H1 (cell line): ENCODE data around the gene CENPB. TPM values are rescaled to one million over a fixed set of nuclear protein-coding genes. Genes with fewer than 3 reads are reported as not detected.

ENCODE experiments used
- CTCF ChIA-PET: fragments of 300-600 bp; sonication (Branson Sonifier 250); formaldehyde crosslinking; loops from one replicate; lab custom pipeline; 2021; ENCODE audit not compliant: partially characterized antibody; lab: Charles Lee
- POLR2A ChIA-PET: fragments of 300-600 bp; sonication (Branson Sonifier 250); formaldehyde crosslinking; loops from one replicate; lab custom pipeline; 2021; ENCODE audit warnings: inconsistent platforms; ENCODE audit not compliant: partially characterized antibody; lab: Charles Lee
- DNase-seq, 2 experiments: peaks; one replicate each; pipeline versions ENCODE4 v3.0.0 to v3.0.0-alpha.2; 2010 to 2022; ENCODE audit warnings: low spot score in 2 of 2, low read depth in 1 of 2, mixed read lengths in 1 of 2
- FAIRE-seq: peaks from 2 replicates; lab custom pipeline; 2011; peaks lifted over from hg19 to GRCh38; lab: Jason Lieb, UNC
- H2AFZ ChIP-seq: 2 replicates; pipeline ENCODE4 v1.8.1; 2012; ENCODE audit warnings: low read length, inconsistent platforms
- H2AK5ac ChIP-seq: 2 replicates; pipeline ENCODE4 v1.6.1; 2013; ENCODE audit warnings: low read depth, low read length
- H2BK120ac ChIP-seq: replicated peaks from 2 replicates; pipeline ENCODE3; 2013; ENCODE audit warnings: low read depth, low read length, inconsistent platforms
- H2BK12ac ChIP-seq: 2 replicates; pipeline ENCODE4 v1.6.1; 2013; ENCODE audit warnings: low read depth, low read length
- H2BK15ac ChIP-seq: 2 replicates; pipeline ENCODE4 v1.6.1; 2013; ENCODE audit warnings: low read length
- H2BK20ac ChIP-seq: 2 replicates; pipeline ENCODE4 v1.6.1; 2013; ENCODE audit warnings: low read length
- H2BK5ac ChIP-seq: 2 replicates; pipeline ENCODE4 v1.6.1; 2013; ENCODE audit warnings: low read depth, low read length
- H3K14ac ChIP-seq: 2 replicates; pipeline ENCODE4 v1.6.1; 2013; ENCODE audit warnings: inconsistent platforms; ENCODE audit not compliant: insufficient read length
- H3K18ac ChIP-seq: 2 replicates; pipeline ENCODE4 v1.6.1; 2013; ENCODE audit warnings: low read length; ENCODE audit errors: extremely low read depth
- H3K23ac ChIP-seq: 2 replicates; pipeline ENCODE4 v1.6.1; 2013; ENCODE audit warnings: inconsistent platforms; ENCODE audit not compliant: insufficient read length
- H3K23me2 ChIP-seq: 2 replicates; pipeline ENCODE4 v1.6.1; 2013; ENCODE audit warnings: low read depth, low read length
- H3K27ac ChIP-seq: 2 replicates; pipeline ENCODE4 v1.6.1; 2011; ENCODE audit warnings: low read depth, low read length, inconsistent platforms
- H3K27me3 ChIP-seq, 4 experiments: replicated peaks in 1 of 4; 1 replicate in 1 of 4; 2 replicates in 3 of 4; pipeline versions ENCODE4 v1.6.1 to v1.8.1; 2011 to 2013; ENCODE audit warnings: low read length in 3 of 4, mild to moderate bottlenecking in 3 of 4, inconsistent platforms in 2 of 4, mixed read lengths in 2 of 4, moderate library complexity in 1 of 4; ENCODE audit not compliant: control insufficient read depth in 3 of 4, insufficient read depth in 3 of 4; ENCODE audit errors: extremely low read depth in 1 of 4
- H3K36me3 ChIP-seq, 4 experiments: 2 replicates each; pipeline versions ENCODE4 v1.6.1 to v1.8.1; 2011 to 2013; ENCODE audit warnings: mild to moderate bottlenecking in 4 of 4, low read length in 3 of 4, moderate library complexity in 2 of 4, control low read depth in 1 of 4, inconsistent platforms in 1 of 4; ENCODE audit not compliant: insufficient read depth in 4 of 4, control insufficient read depth in 2 of 4
- H3K4ac ChIP-seq: replicated peaks from 2 replicates; pipeline ENCODE3; 2013; ENCODE audit warnings: low read length, low read depth, mixed read lengths, inconsistent platforms; ENCODE audit not compliant: insufficient read length
- H3K4me1 ChIP-seq, 4 experiments: replicated peaks in 1 of 4; 1 replicate in 1 of 4; 2 replicates in 3 of 4; pipeline versions ENCODE4 v1.6.1 to v1.8.1; 2011 to 2013; ENCODE audit warnings: low read length in 3 of 4, inconsistent platforms in 2 of 4, mixed read lengths in 1 of 4; ENCODE audit not compliant: insufficient read depth in 4 of 4, control insufficient read depth in 3 of 4
- H3K4me2 ChIP-seq, 2 experiments: 2 replicates each; pipeline versions ENCODE4 v1.6.1 to v1.8.1; 2011 to 2013; ENCODE audit warnings: low read depth in 2 of 2, low read length in 2 of 2, control low read depth in 1 of 2, inconsistent platforms in 1 of 2, mild to moderate bottlenecking in 1 of 2; ENCODE audit not compliant: insufficient read depth in 1 of 2
- H3K4me3 ChIP-seq, 4 experiments: fragments of 200-600, 300-600 bp in 1 of 4; sonication (generic), shearing (Covaris generic), sonication (Bioruptor Twin) in 1 of 4; 2 replicates each; pipeline versions ENCODE4 v1.5.1 to v1.8.1; 2011 to 2016; ENCODE audit warnings: low read length in 4 of 4, low read depth in 3 of 4, control low read depth in 2 of 4, inconsistent platforms in 2 of 4, mild to moderate bottlenecking in 2 of 4, mixed read lengths in 1 of 4, moderate library complexity in 1 of 4; ENCODE audit not compliant: insufficient read depth in 2 of 4; ENCODE audit errors: extremely low read depth in 1 of 4
- H3K56ac ChIP-seq: replicated peaks from 2 replicates; pipeline ENCODE3; 2013; ENCODE audit warnings: low read depth, mild to moderate bottlenecking, mixed read lengths, low read length, inconsistent platforms; ENCODE audit not compliant: insufficient read length
- H3K79me1 ChIP-seq: 2 replicates; pipeline ENCODE4 v1.6.1; 2013; ENCODE audit warnings: low read depth, low read length, control low read depth
- H3K79me2 ChIP-seq, 2 experiments: 2 replicates each; pipeline versions ENCODE4 v1.6.1 to v1.8.1; 2012 to 2013; ENCODE audit warnings: low read length in 2 of 2, mild to moderate bottlenecking in 2 of 2, inconsistent platforms in 1 of 2; ENCODE audit not compliant: insufficient read depth in 2 of 2, control insufficient read depth in 1 of 2
- H3K9ac ChIP-seq, 4 experiments: replicated peaks in 1 of 4; 1 replicate in 1 of 4; 2 replicates in 3 of 4; pipeline versions ENCODE4 v1.6.1 to v1.8.1; 2011 to 2013; ENCODE audit warnings: low read depth in 3 of 4, low read length in 3 of 4, control low read depth in 2 of 4, mild to moderate bottlenecking in 2 of 4, moderate library complexity in 2 of 4, inconsistent platforms in 1 of 4; ENCODE audit errors: extremely low read depth in 1 of 4
- H3K9me3 ChIP-seq, 2 experiments: 2 replicates each; pipeline versions ENCODE4 v1.6.1 to v1.8.1; 2012 to 2013; ENCODE audit warnings: mild to moderate bottlenecking in 2 of 2, moderate library complexity in 2 of 2, control low read depth in 1 of 2, inconsistent platforms in 1 of 2, low read depth in 1 of 2, low read length in 1 of 2, mixed read lengths in 1 of 2; ENCODE audit not compliant: insufficient read depth in 2 of 2
- H4K20me1 ChIP-seq, 2 experiments: replicated peaks in 1 of 2; 2 replicates each; pipeline versions ENCODE3 to v1.8.1; 2011 to 2013; ENCODE audit warnings: inconsistent platforms in 2 of 2, low read length in 2 of 2, mild to moderate bottlenecking in 1 of 2; ENCODE audit not compliant: insufficient read depth in 2 of 2, control insufficient read depth in 1 of 2
- H4K5ac ChIP-seq: 2 replicates; pipeline ENCODE4 v1.6.1; 2013; ENCODE audit warnings: low read length, low read depth, mixed read lengths, inconsistent platforms; ENCODE audit not compliant: insufficient read length
- H4K8ac ChIP-seq: 2 replicates; pipeline ENCODE4 v1.8.0; 2013; ENCODE audit warnings: mild to moderate bottlenecking, moderate library complexity, low read length, inconsistent platforms; ENCODE audit not compliant: insufficient read depth; ENCODE audit errors: extremely low read depth
- H4K91ac ChIP-seq: replicated peaks from 2 replicates; pipeline ENCODE3; 2013; ENCODE audit warnings: low read length, mixed read lengths, inconsistent platforms; ENCODE audit not compliant: insufficient read length
- WGBS, 2 experiments: shearing (Covaris generic) in 1 of 2; methylation state at CpG; one replicate each; pipeline versions ENCODE4 v1.1.6 to v1.1.7; 2013 to 2015; ENCODE audit warnings: low lambda C conversion rate in 2 of 2, mixed read lengths in 2 of 2, inconsistent platforms in 1 of 2, low coverage in 1 of 2, missing lambda C conversion rate in 1 of 2; ENCODE audit not compliant: insufficient replicate concordance in 2 of 2, insufficient coverage in 1 of 2, insufficient read length in 1 of 2; ENCODE audit errors: extremely low coverage in 1 of 2, missing lambda C conversion rate in 1 of 2; 5-methylcytosine and 5-hydroxymethylcytosine counted together
- polyA plus RNA-seq, 7 experiments: library from polyadenylated mRNA; depleted of rRNA in 3 of 7; stranded (reverse) in 5 of 7; unstranded in 2 of 7; fragments of >200 nt in 5 of 7; fragments of 200-250 nt in 2 of 7; gene quantifications; 1 replicate in 5 of 7; 2 replicates in 1 of 7; 4 replicates in 1 of 7; pipeline versions ENCODE4 v1.2.1 to v1.2.3, GENCODE V29; 2011 to 2013; ENCODE audit warnings: missing spikeins in 2 of 7, mixed read lengths in 2 of 7
- total RNA-seq: library from RNA; stranded (reverse); fragmentation: NEBNext Ultra II Directional; extraction: Animal tissue kit (Norgen Biotek cat#: 25700); gene quantifications from 2 replicates; pipeline ENCODE4 v1.2.1, GENCODE V29; 2021

CENPB gene
- total and polyA plus RNA-seq, 2 of the 8 experiments (the other 6 are each of a cell fraction or from before 2014, with no cell fraction given) = 17.7 to 51.6 TPM

DNA sequence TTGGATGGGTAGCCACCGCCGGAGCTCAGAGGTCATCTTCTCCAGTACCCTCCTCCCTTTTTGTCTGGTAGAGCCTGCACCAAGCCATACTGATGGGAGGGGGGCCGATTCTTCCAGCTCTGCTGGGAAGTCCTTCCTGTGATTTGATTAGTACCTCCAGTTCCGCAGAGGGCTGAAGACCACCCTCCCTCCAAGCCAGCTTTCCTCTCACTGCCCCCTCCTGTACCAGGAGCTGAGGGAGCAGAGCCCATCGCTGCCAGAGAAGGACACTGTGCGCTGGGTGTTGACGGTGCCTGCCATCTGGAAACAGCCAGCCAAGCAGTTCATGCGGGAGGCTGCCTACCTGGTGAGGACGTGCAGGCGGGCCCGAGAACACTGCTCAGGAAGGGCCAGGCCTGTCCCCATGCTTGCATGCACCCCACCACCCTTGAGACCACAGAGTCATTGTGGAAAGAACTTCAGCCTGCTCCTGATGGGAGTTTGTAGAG lies 40.8 kb downstream of the CENPB start:
- Histone ChIP-seq H4K8ac (peak overlapping the region; percentile 62), H3K4ac (no peak overlapping the region), H3K27me3 (peaks cover 3 to 17% (median 15%) of the 10 kb centered on the region in 4 experiments), H3K4me3 (peak overlapping the region; percentile 50 to 72 (median 61)), H3K56ac (no peak overlapping the region), H3K9me3 (no peaks in the 10 kb centered on the region), H2BK15ac (peak overlapping the region; percentile 88; the same call in 1 of the 2 replicates), H3K9ac (no peak overlapping the region; a peak in 1 of 7 replicates), H4K20me1 (peaks cover 0 to 3% of the 10 kb centered on the region in 2 experiments), H2BK12ac (peak overlapping the region; percentile 90; the same call in 1 of the 2 replicates), H2BK120ac (no peak overlapping the region), H3K79me2 (no peaks in the 10 kb centered on the region), H3K14ac (no peak overlapping the region), H2BK5ac (0 out of 2 replicates have a peak overlapping the region, but pooled peaks have one; percentile 49), H2AK5ac (no peak overlapping the region), H3K36me3 (no peaks in the 10 kb centered on the region), H4K91ac (peak overlapping the region; percentile 46), H2AFZ (no peak overlapping the region), H3K23ac (no peak overlapping the region), H3K79me1 (no peaks in the 10 kb centered on the region), H2BK20ac (no peak overlapping the region), H4K5ac (no peak overlapping the region), H3K18ac (no peak overlapping the region; the same call in 1 of the 2 replicates), H3K4me1 (peaks cover 0 to 18% (median 10%) of the 10 kb centered on the region in 4 experiments; a peak in 5 of 7 replicates), H3K4me2 (peak overlapping the region; percentile 79 to 91), H3K27ac (no peak overlapping the region), H3K23me2 (peaks cover 12% of the 10 kb centered on the region)
- 73% methylated on average over 9 of the region's 11 CpGs; no CpG with 5 or more reads in 1 of the 2 experiments for WGBS, 2 experiments
- CTCF ChIA-PET = interaction anchor here (0.8 to 18.6 kb wide), 10 partner anchors 10 to 70 kb away, joined by 3 to 308 read pairs (median 6); partner anchors contain the start of genes ADISSP and SIGLEC1
- DNase-seq (peak in 1 of 2 experiments; percentile 63), FAIRE-seq (no peak)
- POLR2A ChIA-PET = interaction anchor here (0.8 to 3.6 kb wide), 8 partner anchors 9 to 48 kb away, joined by 3 to 13 read pairs (median 4); partner anchors contain the start of gene HSPA12B
